B cell (primary cell): ENCODE measurements around the gene CLINT1. TPM values are rescaled to one million over a fixed set of nuclear protein-coding genes. Genes with fewer than 3 reads are reported as not detected.

Source experiments
- ATAC-seq: fragments of 200-7000 bp; cut with Tn5 transposase; one replicate; pipeline ENCODE4 v1.10.0; 2021; ENCODE audit warnings: low read depth, mild to moderate bottlenecking, moderate number of reproducible peaks, moderate library complexity
- CTCF ChIA-PET: fragments of 350-600 bp; sonication (Branson Sonifier 250); formaldehyde crosslinking; loops from one replicate; lab custom pipeline; 2021; ENCODE audit warnings: antibody characterized with exemption, inconsistent platforms; lab: Charles Lee
- POLR2A ChIA-PET: fragments of 350-600 bp; sonication (Branson Sonifier 250); formaldehyde crosslinking; loops from one replicate; lab custom pipeline; 2021; ENCODE audit warnings: antibody characterized with exemption; lab: Charles Lee
- DNase-seq: peaks from one replicate; pipeline ENCODE4 v3.0.0; 2013
- H2AFZ ChIP-seq: 2 replicates; pipeline ENCODE4 v1.6.1; 2012; ENCODE audit warnings: mild to moderate bottlenecking, low read depth, low read length; ENCODE audit not compliant: insufficient read depth, poor library complexity, severe bottlenecking
- H3K27ac ChIP-seq, 2 donors: 1 replicate in 1 of 2; 2 replicates in 1 of 2; pipeline ENCODE4 v1.5.1; 2012 to 2013; ENCODE audit warnings: low read length in 2 of 2, mild to moderate bottlenecking in 2 of 2, moderate library complexity in 1 of 2
- H3K27me3 ChIP-seq, 4 experiments: fragments of 200-600 bp in 1 of 4; sonication (generic) in 1 of 4; replicated peaks in 1 of 4; 1 replicate in 2 of 4; 2 replicates in 2 of 4; pipeline versions ENCODE4 v1.6.1 to v1.7.0; 2013 to 2016; ENCODE audit warnings: low read length in 3 of 4, mild to moderate bottlenecking in 2 of 4, mixed read lengths in 1 of 4, moderate library complexity in 1 of 4; ENCODE audit not compliant: insufficient read depth in 4 of 4, control insufficient read depth in 3 of 4; ENCODE audit errors: control extremely low read depth in 1 of 4
- H3K36me3 ChIP-seq, 2 experiments: replicated peaks in 1 of 2; 1 replicate in 1 of 2; 2 replicates in 1 of 2; pipeline versions ENCODE4 v1.6.1 to v1.7.1; 2013; ENCODE audit warnings: low read length in 1 of 2; ENCODE audit not compliant: insufficient read depth in 2 of 2, control insufficient read depth in 1 of 2; ENCODE audit errors: control extremely low read depth in 1 of 2, extremely low read depth in 1 of 2
- H3K4me1 ChIP-seq, 2 donors: fragments of 200-600 bp in 1 of 2; sonication (generic) in 1 of 2; 1 replicate in 1 of 2; 2 replicates in 1 of 2; pipeline versions ENCODE4 v1.5.1 to v1.6.1; 2013 to 2017; ENCODE audit warnings: low read length in 2 of 2; ENCODE audit not compliant: control insufficient read depth in 2 of 2, insufficient read depth in 2 of 2
- H3K4me2 ChIP-seq: replicated peaks from 2 replicates; pipeline ENCODE3; 2012; ENCODE audit warnings: mild to moderate bottlenecking, low read depth, low read length; ENCODE audit not compliant: poor library complexity, severe bottlenecking
- H3K4me3 ChIP-seq, 5 experiments: fragments of 200-600 bp in 1 of 5; sonication (generic) in 1 of 5; 1 replicate in 3 of 5; 2 replicates in 2 of 5; pipeline versions ENCODE4 v1.5.1 to v1.7.0; 2011 to 2016; ENCODE audit warnings: low read length in 4 of 5, mild to moderate bottlenecking in 4 of 5, low read depth in 2 of 5, control low read depth in 1 of 5, moderate library complexity in 1 of 5; ENCODE audit not compliant: insufficient read depth in 1 of 5; ENCODE audit errors: control extremely low read depth in 1 of 5, extremely low read depth in 1 of 5
- H3K79me2 ChIP-seq: fragments of 200-600 bp; sonication (generic); one replicate; pipeline ENCODE4 v1.6.0; 2016; ENCODE audit warnings: low read length; ENCODE audit not compliant: control insufficient read depth, insufficient read depth
- H3K9ac ChIP-seq: fragments of 200-600 bp; sonication (generic); 2 replicates; pipeline ENCODE4 v1.6.1; 2017; ENCODE audit warnings: mild to moderate bottlenecking, low read length, moderate library complexity
- H3K9me3 ChIP-seq, 3 donors: one replicate each; pipeline versions ENCODE4 v1.6.1 to v1.7.1; 2013; ENCODE audit warnings: low read length in 2 of 3; ENCODE audit not compliant: control insufficient read depth in 2 of 3, insufficient read depth in 1 of 3; ENCODE audit errors: control extremely low read depth in 1 of 3
- H4K20me1 ChIP-seq: 2 replicates; pipeline ENCODE4 v1.6.0; 2012; ENCODE audit warnings: mild to moderate bottlenecking, low read length; ENCODE audit not compliant: insufficient read depth, control insufficient read depth, poor library complexity, severe bottlenecking
- H3K27ac Mint-ChIP-seq: one replicate; pipeline ENCODE4 v1.8.0; 2021; ENCODE audit warnings: mixed read lengths
- H3K27me3 Mint-ChIP-seq: one replicate; pipeline ENCODE4 v1.8.0; 2021; ENCODE audit warnings: mixed read lengths
- H3K4me1 Mint-ChIP-seq: one replicate; pipeline ENCODE4 v1.8.0; 2021; ENCODE audit warnings: mixed read lengths
- H3K4me3 Mint-ChIP-seq: one replicate; pipeline ENCODE4 v1.8.0; 2021; ENCODE audit warnings: mixed read lengths
- H3K9me3 Mint-ChIP-seq: one replicate; pipeline ENCODE4 v1.8.0; 2022; ENCODE audit warnings: mixed read lengths; ENCODE audit not compliant: insufficient read depth
- CTCF ChIP-seq: fragments of 200-600 bp; IDR thresholded peaks from one replicate; pipeline ENCODE4 v1.8.0; 2022; ENCODE audit warnings: antibody characterized with exemption, mild to moderate bottlenecking
- EZH2 ChIP-seq: IDR thresholded peaks from 2 replicates; pipeline ENCODE4 v1.6.1; 2012; ENCODE audit warnings: borderline replicate concordance, low read depth, mild to moderate bottlenecking, moderate library complexity, low read length; ENCODE audit not compliant: insufficient read depth, poor library complexity, severe bottlenecking
- WGBS: methylation state at CpG from one replicate; pipeline ENCODE4 v1.1.5; 2013; ENCODE audit warnings: missing lambda C conversion rate; ENCODE audit not compliant: insufficient coverage; 5-methylcytosine and 5-hydroxymethylcytosine counted together
- intact Hi-C: fragments of 100-400 bp; cut with micrococcal nuclease; formaldehyde crosslinking; loops from one replicate; pipeline ENCODE4 v1.10.0; 2022
- polyA plus RNA-seq: library from polyadenylated mRNA; depleted of rRNA; stranded (reverse); fragments of >200 nt; gene quantifications from 2 replicates; pipeline ENCODE4 v1.2.3, GENCODE V29; 2012
- total RNA-seq, 2 donors: library from RNA; stranded (reverse); fragments of 120-200 nt in 1 of 2; gene quantifications; 1 replicate in 1 of 2; 2 replicates in 1 of 2; pipeline versions ENCODE4 v1.2.3 to v1.2.4, GENCODE V29; 2013 to 2022

Gene CLINT1
- total and polyA plus RNA-seq, 2 donors (not counting 1 experiment from before 2014, with no cell fraction given): 69.7 to 89.1 TPM

DNA sequence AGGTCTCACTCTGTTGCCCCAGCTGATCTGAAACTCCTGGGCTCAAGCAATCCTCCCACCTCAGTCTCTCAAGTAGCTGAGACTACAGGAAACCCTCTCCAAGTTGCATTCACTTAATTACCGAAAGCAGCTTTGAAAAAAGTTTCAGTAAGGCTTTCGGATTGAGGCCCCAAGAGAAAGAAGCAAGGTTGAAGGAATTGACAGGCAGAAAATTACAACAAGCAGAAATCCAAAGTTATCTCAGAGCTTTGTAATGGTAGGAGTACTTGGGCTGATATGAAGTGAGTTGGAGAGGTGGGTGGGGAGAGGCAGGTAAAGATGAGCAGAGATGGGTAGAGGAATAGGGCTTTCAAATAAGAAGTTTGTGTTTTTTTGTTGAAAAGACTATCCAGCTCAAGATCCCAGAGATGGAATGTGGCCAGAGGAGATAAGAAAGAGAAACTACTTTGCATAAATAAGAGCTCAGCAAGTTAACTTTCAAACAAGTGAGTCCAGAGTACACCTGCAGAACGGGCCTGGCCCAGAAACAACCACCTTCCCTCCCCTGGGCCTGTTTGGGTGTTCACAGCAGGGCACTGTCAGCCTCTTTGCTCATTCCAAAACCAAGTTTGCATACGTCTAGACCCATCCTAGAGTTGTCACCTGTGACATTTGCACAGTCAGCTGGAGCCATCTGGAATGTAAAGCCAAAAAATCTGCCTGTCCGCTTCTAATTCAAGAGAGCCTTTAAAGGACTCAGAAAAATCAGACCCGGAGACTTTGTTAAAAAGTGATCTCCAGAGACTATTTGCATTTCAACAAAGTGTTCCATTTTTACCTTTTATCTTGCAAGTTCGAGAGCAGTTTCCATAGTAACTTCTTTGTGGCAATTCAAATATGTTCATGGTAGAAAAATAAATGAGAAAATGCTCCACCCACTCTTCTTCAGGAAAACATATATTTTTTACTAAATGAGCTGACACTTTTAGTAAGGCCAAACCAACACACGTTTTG is 2.2 kb upstream of the CLINT1 start:
- H3K4me1 ChIP-seq: peaks cover 17 to 31% of the 10 kb centered on the region in 2 donors
- peaks cover 35% of the 10 kb centered on the region for H3K79me2 ChIP-seq
- no peaks in the 10 kb centered on the region for H3K27me3 ChIP-seq
- Mint-ChIP-seq H3K4me1 (peaks cover 51% of the 10 kb centered on the region), H3K27ac (peak overlapping the region; percentile 74), H3K4me3 (peak overlapping the region; percentile 53), H3K27me3 (no peaks in the 10 kb centered on the region), H3K9me3 (no peaks in the 10 kb centered on the region)
- H3K4me3 ChIP-seq: no peak overlapping the region
- H3K9ac ChIP-seq: no peak overlapping the region
- peak overlapping the region; percentile 0 for H3K4me2 ChIP-seq
- no peaks in the 10 kb centered on the region for H3K36me3 ChIP-seq
- peak overlapping the region; percentile 23 for H2AFZ ChIP-seq
- no peak for ATAC-seq
- WGBS: 79% methylated on average over 5 of the region's 8 CpGs
- DNase-seq: peak; percentile 35
- ChIA-PET POLR2A (interaction anchor here (0.7 kb wide), 1 partner anchor 652 kb away, joined by 11 read pairs; no protein-coding TSS in a partner anchor), CTCF (interaction anchor here (1.0 to 1.6 kb wide), 4 partner anchors 9 to 88 kb away, joined by 3 to 7 read pairs (median 4); no protein-coding TSS in a partner anchor)
- intact Hi-C loops: no loop called here
- H3K27ac ChIP-seq: peak overlapping the region in 1 of 2 donors; percentile 25
- no peaks in the 10 kb centered on the region for H3K9me3 ChIP-seq
- TF ChIP-seq EZH2: no peak
- TF ChIP-seq CTCF: no peak
- H4K20me1 ChIP-seq: peaks cover 6% of the 10 kb centered on the region
